ENCODE results near the gene PRUNE2.
"Not testable (repeated sequence)": the region's sequence is repeated elsewhere in the genome, so short reads cannot be mapped to it uniquely, and the experiment has no call there.

The PRUNE2 gene, protein sequence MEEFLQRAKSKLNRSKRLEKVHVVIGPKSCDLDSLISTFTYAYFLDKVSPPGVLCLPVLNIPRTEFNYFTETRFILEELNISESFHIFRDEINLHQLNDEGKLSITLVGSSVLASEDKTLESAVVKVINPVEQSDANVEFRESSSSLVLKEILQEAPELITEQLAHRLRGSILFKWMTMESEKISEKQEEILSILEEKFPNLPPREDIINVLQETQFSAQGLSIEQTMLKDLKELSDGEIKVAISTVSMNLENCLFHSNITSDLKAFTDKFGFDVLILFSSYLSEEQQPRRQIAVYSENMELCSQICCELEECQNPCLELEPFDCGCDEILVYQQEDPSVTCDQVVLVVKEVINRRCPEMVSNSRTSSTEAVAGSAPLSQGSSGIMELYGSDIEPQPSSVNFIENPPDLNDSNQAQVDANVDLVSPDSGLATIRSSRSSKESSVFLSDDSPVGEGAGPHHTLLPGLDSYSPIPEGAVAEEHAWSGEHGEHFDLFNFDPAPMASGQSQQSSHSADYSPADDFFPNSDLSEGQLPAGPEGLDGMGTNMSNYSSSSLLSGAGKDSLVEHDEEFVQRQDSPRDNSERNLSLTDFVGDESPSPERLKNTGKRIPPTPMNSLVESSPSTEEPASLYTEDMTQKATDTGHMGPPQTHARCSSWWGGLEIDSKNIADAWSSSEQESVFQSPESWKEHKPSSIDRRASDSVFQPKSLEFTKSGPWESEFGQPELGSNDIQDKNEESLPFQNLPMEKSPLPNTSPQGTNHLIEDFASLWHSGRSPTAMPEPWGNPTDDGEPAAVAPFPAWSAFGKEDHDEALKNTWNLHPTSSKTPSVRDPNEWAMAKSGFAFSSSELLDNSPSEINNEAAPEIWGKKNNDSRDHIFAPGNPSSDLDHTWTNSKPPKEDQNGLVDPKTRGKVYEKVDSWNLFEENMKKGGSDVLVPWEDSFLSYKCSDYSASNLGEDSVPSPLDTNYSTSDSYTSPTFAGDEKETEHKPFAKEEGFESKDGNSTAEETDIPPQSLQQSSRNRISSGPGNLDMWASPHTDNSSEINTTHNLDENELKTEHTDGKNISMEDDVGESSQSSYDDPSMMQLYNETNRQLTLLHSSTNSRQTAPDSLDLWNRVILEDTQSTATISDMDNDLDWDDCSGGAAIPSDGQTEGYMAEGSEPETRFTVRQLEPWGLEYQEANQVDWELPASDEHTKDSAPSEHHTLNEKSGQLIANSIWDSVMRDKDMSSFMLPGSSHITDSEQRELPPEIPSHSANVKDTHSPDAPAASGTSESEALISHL (N-terminal part only)

DNA sequence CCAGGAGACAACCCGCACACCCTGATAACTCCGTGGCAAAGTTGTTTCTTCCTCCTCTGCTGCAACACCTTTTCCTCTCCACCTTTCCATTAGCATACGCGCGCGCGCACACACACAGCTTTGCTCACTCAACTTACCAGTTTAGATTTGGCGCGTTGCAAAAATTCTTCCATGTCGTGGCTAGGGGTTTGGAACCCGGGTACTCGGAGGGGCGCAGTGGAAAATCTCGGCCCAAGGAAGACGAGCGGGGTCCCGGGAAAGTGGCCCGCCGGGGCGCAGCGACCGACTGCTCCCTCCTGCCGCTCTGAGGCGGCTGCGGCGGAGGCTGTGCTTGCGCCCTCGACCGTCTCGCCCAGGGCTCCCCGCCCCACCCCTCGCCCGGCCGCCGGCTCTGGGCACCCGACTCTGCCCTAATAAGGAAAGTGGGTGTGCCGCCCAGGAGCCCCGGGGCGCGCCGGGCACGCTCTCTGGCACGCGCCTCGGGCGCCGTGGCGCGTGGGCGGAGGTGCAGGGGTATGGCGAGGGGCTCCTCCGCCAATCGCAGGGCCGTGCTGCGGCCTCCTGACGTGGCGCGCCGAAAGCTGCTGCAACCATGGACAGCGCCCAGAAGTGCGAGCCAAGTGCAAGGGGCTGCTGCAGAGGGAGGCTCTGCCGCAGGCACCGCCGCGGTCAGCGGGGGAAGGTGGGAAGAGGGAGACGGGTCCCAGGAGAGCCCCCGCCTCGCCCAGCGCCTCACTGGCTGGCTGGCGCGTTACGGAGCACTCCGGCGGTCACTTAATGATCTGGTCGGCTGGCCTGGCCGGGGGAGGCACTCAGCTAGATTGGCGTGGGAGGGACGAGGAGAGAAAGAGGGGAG is at the start of gene PRUNE2:
PRUNE2 (minus strand) TSS at position 324 of the 856 bp plus-strand sequence; CDS start at position 173, 151 bp downstream.
- peak; percentile 91 for DNase-seq

DNA sequence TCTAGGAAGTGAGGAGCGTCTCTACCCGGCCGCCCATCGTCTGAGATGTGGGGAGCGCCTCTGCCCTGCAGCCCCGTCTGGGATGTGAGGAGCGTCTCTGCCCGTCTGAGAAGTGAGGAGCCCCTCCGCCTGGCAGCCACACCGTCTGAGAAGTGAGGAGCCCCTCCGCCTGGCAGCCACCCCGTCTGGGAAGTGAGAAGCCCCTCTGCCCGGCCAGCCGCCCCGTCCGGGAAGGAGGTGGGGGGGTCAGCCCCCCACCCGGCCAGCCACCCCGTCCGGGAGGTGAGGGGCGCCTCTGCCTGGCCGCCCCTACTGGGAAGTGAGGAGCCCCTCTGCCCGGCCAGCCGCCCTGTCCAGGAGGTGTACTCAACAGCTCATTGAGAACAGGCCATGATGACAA is 49.5 kb upstream of the PRUNE2 start:
- not testable (repeated sequence) for DNase-seq

DNA sequence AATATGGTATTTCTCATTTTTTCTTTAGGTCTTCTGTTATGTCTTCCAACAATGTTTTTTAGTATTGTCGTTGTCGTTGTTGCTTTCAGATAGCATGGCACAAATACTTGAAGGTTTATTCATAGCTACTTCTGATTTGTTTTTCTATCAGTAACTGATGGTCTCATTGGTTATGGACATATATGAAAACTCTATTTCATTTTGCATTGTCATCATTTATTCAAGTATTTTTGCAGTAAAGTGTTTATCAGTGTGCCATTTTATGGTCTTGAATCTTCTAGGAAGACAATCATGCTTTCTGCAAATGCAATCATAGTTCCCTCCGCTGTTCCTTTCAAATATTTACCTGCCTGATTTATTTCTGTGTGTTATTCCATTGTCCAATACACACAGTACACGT is 44.0 kb upstream of the PRUNE2 start:
- no peak for DNase-seq

DNA sequence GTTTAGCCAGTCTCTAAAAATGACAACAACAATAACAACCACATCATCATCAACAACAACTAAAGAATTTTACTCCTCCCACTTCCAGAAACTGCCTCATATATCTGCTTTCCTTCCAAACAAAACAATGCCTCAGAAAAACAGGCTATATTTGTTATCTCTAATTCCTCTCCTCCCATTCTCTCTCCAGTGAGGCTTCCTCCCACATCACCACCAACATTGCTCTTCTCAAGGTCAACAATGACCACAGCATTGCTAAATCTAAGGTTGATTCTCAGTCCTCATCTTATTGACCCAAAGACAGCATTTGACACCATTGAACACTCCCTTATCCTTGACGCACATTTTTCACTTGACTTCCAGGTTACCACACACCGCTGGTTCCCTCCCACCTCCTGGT is 38.1 kb upstream of the PRUNE2 start:
- no peak for DNase-seq

DNA sequence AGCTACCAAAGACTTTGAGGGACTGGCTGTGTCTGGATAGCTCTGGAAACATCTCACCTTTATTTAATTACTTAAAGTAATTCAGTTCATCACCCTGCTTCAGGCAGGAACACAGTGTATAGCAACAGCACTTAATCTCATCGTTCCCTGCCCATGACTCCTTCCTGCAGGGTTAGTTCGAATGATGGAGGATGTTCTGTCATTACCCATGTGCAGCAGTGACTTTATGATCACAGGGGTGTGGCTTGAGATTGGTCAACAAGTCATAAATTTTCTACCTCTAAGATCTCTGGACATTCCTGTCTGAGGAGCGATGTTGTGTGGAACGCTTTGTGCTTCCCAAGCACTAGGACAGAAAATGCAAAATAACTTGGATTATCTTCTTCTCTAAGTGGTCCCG is 37.1 kb upstream of the PRUNE2 start:
- no peak for DNase-seq

DNA sequence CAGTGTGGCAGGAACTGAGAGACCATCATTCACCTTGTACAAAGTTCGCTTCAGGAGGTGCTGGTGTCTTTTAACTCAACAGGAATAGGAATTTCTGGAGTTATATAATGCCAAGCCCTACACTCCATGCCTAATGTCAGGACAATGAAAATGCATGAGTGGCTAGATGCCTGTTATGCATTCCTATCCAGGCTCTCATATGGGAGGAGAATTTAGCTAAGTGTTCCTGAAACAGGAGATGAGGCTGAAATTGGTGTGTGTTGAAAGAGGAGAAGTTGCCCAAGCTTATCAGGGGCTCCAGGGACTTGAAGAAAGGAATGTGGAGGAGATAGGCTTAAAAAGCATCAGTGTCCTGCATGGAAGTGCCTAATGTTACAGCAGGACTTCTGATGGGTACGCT is 26.8 kb upstream of the PRUNE2 start:
- DNase-seq = peak; percentile 16

DNA sequence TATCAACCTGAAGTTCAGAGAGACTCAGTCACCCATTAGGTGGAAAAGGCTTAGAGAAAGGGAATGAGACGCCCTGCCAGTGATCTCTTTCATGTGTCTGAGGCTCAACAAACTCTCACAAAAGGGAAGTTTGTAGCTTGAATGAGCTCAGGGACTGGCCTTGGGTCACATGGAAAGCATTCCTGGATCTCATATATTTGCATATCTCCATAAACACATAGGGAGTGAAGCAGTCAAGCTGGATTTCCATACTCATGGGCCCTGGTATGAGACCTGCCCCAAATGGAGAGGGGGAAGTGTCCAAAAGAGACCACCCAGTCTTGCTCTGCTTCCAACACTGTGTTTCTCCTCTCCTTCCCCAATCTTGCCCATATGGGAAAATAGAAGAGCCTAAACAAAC is 26.4 kb upstream of the PRUNE2 start:
- no peak for DNase-seq

DNA sequence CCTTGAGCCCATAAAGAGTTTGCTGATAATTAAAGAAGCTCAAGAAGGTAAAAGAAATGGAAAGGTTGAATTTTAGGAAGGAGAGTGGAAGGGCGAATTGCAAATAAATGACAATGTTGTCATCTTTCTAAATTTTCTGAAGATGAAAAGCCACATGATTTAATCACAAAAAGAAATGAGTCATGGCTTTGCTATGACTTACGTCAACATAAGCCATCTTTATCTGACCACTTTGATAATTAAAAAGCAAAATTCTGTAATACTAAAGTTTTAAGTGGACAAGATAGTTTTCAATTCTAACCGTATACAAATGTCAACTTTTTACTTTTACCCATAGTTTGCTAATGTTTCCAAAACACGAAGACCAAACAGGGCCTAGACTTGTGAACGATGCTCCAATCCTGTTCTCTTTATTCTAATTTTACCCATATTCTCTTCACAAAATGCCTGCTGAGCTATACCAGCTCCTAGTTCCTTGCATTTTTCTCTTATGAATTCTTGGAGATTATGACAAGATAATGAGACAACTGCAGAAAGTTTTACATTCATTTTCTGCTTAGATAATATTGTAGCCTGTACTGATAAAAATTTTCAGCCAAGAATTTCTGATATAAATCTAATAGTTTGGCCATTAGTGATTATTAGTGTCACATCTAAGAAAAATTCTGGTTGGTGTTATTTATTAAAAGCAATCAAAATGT is 21.8 kb upstream of the PRUNE2 start:
- peak; percentile 59 for DNase-seq

DNA sequence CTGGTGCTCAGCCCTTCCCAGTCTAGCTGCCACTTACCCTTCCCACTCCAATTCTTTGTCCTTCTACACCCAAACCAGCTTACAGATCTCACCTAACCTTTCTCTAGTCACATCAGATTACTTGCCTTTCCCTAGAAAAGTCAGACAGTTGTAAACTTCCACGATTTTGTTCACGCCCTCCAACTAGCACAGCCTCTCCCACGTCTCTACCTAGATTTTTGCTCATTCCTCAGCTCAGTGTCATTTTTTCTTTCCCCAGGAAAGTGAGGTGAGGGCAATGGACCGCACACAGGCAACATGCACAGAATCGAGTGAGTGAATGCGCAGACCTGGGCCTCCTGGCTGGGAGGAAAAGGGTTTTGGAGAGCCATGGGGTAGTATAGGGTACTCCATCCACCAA is 20.9 kb upstream of the PRUNE2 start:
- DNase-seq = no peak

DNA sequence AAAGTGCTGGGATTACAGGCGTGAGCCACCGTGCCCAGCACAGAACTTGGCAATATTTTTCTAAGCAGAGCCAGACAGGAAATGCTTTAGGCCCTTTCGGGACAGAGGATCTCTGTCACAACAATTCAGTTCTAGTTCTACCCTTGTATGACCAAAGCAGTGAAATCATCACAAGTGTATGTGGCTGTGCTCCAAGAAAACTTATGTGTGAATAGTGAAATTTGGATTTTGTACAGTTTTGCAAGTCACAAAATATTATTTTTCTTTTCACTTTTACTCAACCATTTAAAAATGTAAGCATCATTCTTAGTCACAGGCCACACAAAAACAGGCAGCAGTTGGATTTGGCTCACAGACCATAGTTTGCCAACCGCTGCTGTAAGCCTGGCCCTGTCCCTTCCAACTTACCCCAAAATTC is 20.4 kb upstream of the PRUNE2 start:
- DNase-seq = peak; percentile 98

DNA sequence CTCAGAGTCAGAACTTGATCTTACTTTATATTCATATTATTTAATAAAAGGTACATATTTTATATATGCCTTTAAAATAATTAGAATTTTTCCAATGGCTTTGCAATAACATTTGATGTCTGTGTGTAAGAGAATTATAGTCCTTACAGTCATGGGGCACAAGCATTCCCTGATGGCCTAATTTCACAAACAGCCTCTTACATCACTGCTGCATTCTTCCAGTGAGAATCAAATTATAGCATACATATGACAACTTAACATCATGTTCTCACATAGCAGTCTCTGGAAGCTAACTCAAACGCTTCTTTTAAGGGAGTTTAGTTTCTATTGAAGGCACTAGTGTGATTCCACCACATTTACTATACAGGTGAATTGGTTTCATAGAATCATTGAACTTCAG is 15.3 kb upstream of the PRUNE2 start:
- no peak for DNase-seq

DNA sequence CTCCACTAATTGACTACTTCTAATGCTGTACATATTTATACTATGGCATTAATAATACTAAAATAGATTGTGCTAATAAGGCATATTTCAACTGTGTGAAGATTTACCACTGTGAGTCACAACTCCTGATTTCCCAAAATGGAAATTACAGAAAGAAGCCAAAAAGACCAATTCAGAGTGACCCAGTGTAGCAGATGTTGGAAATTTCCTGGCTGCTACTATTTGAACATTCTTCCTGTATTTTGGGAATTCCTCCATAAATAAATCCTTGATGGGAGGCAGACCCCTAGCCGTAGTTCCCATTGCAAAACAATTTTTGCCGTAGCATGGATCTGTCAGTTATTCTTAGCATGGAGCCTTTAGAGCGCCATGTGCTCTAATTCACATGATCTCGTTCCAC is 11.4 kb upstream of the PRUNE2 start:
- no peak for DNase-seq

DNA sequence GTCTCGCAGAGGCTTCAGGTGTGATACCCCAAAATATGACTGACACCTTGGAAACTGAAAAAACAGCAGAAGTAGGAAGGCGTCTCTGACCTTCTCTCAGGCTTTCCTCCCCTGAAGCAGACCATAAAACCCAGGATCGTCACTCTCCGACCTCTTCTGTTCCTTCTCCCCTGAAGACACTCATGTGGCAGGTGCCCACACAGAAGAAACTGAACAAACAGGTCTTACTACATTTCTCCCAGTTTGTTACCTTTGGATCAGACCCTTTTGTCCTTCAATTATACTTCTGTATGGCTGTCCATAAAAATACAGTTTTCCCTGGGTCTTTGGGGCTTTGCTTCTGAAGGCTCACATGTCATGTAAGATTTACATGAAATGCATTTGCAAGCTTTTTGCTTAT is 10.3 kb upstream of the PRUNE2 start:
- DNase-seq = no peak

DNA sequence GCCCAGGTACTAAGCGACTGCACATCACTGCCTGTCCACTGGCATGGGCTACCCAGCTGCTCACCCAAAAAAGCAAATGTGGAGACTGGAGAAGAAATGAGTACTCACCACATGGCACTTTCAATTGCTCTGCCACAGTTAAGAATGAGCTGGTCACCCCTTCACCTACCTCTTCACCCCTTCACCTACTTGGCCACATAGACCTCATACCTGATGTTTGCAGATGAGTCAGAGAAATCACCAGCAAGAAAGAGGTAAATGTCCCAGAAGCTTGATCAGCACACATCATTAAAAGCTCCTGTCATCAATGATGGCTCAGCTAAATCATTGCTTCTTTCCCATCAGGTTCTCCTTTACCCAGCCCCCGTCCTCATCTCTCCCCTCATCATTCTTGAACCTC is 7.6 kb upstream of the PRUNE2 start:
- no peak for DNase-seq

DNA sequence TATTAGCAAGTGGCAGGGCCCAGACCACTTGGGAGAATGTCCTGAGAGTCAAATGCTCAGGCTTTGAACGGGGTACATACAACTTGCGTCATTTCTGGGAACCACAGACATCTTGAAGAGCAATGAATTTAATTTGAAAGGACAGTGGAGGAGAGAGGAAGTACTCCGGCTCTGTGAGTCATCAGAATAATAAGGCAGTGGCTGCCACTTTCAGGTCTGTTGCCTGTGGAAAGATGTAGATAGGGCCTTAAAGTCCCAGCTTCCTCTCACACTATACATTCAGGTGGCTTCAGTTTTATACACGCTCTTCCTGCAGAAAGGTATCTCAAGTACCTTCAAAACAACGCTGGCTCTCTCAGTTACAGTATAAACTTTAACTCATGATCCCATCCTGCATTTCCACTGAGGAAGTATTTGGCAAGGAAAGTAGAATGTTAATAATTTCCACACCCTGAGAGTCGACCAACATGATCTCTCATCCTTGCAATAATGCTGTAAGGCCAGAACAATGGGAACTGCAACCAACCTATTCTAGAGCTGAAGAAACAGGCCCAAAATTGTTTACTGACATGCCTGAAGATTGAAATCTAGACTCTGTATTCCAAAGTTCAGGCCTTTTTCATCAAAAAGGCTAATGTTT is 6.8 kb upstream of the PRUNE2 start:
- DNase-seq = peak; percentile 57

DNA sequence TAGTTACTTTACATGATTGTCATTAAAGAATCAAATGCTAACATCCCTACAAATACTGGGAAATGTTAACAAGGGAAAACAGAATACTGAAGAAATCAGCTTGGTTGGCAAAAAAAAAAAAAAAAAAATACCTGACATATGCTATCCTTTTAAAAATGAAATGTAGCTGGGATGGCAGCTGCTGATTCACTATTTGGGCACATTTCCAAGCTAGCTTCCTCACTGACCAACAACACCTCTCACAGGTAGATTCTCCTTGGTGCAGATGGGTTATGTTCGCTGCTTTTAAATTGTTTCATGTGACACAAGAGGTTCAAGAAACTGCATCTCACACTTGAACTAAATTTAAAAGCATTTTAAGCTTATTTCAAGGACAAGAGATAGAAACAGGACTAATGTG is 6.1 kb upstream of the PRUNE2 start:
- DNase-seq = no peak

DNA sequence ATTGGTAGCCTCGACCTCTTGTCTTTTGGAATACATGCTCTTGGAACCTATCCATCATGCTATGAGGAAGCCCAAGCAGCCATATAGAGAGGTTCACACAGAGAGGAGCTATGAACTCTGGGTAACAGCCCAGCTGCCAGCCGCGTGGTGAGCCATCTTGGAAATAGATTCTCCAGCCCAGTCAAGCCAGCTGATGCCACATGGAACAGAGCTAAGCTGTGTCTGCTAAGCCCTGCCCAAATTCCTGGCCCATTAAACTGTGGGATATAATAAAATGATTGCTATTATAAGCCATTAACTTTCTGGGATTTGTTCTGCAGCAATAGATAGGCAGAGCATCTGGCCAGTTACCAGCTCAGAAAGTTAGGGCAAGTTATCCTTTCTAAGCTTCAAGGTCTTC is 4.9 kb upstream of the PRUNE2 start:
- DNase-seq = no peak

DNA sequence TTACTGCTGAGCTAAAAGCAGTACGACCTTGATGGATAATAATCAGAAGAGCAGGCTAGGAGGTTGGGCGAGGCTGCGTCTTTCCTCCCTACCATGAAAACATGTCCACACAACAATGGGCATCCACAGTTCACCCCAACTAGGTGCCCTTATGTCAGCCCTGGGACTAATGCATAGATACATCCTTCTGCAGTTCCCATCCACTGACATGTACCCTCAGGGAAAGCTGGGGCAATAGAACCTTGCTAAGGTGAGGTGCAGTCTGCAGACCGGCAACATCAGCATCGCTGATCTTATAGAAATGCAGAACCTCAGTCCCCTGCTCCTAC is 697 bp upstream of the PRUNE2 start:
- no peak for DNase-seq

DNA sequence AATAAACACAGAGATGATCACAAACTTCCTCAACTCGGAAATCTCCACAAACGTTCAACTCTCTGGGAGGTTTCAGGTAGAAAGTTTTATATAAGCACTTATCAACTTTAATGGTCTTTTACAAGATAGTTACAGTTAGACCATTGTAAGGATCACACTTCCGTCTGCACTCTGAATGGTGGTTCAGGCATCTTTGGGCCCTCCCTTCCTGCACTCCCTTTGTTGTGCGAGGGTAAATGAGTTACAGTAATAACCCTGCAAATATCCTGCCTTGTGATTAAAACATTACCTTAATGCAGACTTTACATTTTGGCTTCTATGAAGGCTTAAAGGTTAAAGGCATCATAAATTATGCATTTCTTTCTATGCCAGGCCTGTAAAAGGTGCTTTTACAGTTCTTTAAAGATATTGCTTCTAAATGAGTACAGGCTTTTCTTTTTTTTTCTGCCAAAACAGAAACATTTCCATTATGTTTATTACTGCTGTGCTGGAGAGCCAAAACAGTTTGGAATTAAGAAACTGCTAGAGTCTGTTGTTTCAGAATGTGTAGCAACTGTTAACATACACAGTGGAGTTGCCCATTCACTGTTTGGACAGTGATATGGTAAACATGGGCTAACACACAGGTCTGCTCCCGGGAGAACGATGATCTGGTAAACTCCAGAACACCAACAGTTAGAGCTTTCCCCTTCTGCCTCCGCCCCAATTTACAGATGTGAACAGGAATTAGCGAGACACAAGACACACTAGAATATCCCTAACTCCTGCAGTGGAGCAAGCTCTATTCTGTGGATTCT is 1.1 kb downstream of the PRUNE2 start:
- peak; percentile 28 for DNase-seq

DNA sequence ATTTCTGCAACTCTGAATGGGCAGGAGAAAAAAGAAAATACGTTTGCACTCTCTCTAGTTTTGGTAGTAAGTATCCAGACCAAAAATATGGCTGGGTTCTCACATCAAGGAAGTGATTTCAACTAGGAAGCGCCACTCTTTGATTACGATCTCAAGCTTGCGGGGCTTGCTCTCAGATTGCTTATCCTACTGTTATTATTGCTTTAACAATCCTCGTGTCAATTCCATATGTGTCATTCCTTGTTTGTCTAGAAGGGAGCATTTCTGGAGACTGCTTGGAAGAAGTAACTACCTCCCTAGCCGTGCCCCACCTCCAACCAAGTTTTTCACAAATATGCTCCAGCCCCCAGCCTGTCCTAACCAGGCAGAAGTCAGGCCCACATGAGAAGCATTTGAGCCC is 3.5 kb downstream of the PRUNE2 start:
- DNase-seq = no peak
